Measurements from ENCODE around the gene AUTS2.

AUTS2 gene

GRCh38 chr7:70344726-70345125 lies 746.5 kb downstream of the AUTS2 start:
- no peak overlapping the region for H3K27ac ChIP-seq (ENCODE audit: low read length)
- no peak overlapping the region for H3K4me3 ChIP-seq (ENCODE audit: low read length in 2 of 2)
- no peaks in the 10 kb centered on the region for H3K9me3 ChIP-seq (ENCODE audit: control insufficient read depth in 2 of 2, low read length in 2 of 2)
- no peaks in the 10 kb centered on the region for H3K36me3 ChIP-seq (ENCODE audit: control insufficient read depth in 2 of 2, insufficient read depth in 2 of 2, low read length in 2 of 2)
- no peaks in the 10 kb centered on the region for H3K4me1 ChIP-seq (ENCODE audit: control insufficient read depth, insufficient read depth, low read length)
- H3K27me3 ChIP-seq (ENCODE audit: control insufficient read depth in 1 of 2, insufficient read depth in 2 of 2, low read length in 2 of 2), result no peaks in the 10 kb centered on the region
- no peak overlapping the region for H3K9ac ChIP-seq (ENCODE audit: low read length in 2 of 2)

- Histone ChIP-seq H3K36me3 (ENCODE audit: control insufficient read depth in 2 of 2, insufficient read depth in 2 of 2, low read length in 2 of 2) (no peaks in the 10 kb centered on the region), H3K4me1 (ENCODE audit: control insufficient read depth, insufficient read depth, low read length) (no peaks in the 10 kb centered on the region), H3K9me3 (ENCODE audit: control insufficient read depth in 2 of 2, low read length in 2 of 2) (no peaks in the 10 kb centered on the region), H3K9ac (ENCODE audit: low read length in 2 of 2) (no peak overlapping the region), H3K27ac (ENCODE audit: low read length) (no peak overlapping the region), H3K4me3 (ENCODE audit: low read length in 2 of 2) (no peak overlapping the region), H3K27me3 (ENCODE audit: control insufficient read depth in 1 of 2, insufficient read depth in 2 of 2, low read length in 2 of 2) (no peaks in the 10 kb centered on the region)
Observed at GRCh38 chr7:70346844-70347462, 748.7 kb downstream of the AUTS2 start.

- H3K4me1 ChIP-seq (ENCODE audit: control insufficient read depth, insufficient read depth, low read length), result no peaks in the 10 kb centered on the region
- H3K27ac ChIP-seq (ENCODE audit: low read length), result no peak overlapping the region
- H3K4me3 ChIP-seq (ENCODE audit: low read length in 2 of 2), result no peak overlapping the region
Observed at GRCh38 chr7:70347463-70348254, 749.4 kb downstream of the AUTS2 start.

GRCh38 chr7:70349031-70349430 lies 750.8 kb downstream of the AUTS2 start:
- H3K36me3 ChIP-seq (ENCODE audit: control insufficient read depth in 2 of 2, insufficient read depth in 2 of 2, low read length in 2 of 2), result no peaks in the 10 kb centered on the region
- no peaks in the 10 kb centered on the region for H3K27me3 ChIP-seq (ENCODE audit: control insufficient read depth in 1 of 2, insufficient read depth in 2 of 2, low read length in 2 of 2)
- no peak overlapping the region for H3K4me3 ChIP-seq (ENCODE audit: low read length in 2 of 2)
- H3K4me1 ChIP-seq (ENCODE audit: control insufficient read depth, insufficient read depth, low read length), result peaks cover 7% of the 10 kb centered on the region
- H3K27ac ChIP-seq (ENCODE audit: low read length), result no peak overlapping the region
- H3K9me3 ChIP-seq (ENCODE audit: control insufficient read depth in 2 of 2, low read length in 2 of 2), result no peaks in the 10 kb centered on the region
- H3K9ac ChIP-seq (ENCODE audit: low read length in 2 of 2), result no peak overlapping the region

More at GRCh38 chr7:70347463-70348254, 749.4 kb downstream of the AUTS2 start:
- Histone ChIP-seq H3K36me3 (ENCODE audit: control insufficient read depth in 2 of 2, insufficient read depth in 2 of 2, low read length in 2 of 2) (no peaks in the 10 kb centered on the region), H3K9ac (ENCODE audit: low read length in 2 of 2) (no peak overlapping the region), H3K9me3 (ENCODE audit: control insufficient read depth in 2 of 2, low read length in 2 of 2) (no peaks in the 10 kb centered on the region), H3K27me3 (ENCODE audit: control insufficient read depth in 1 of 2, insufficient read depth in 2 of 2, low read length in 2 of 2) (no peaks in the 10 kb centered on the region)

- Histone ChIP-seq H3K4me1 (ENCODE audit: control insufficient read depth, insufficient read depth, low read length) (peaks cover 7% of the 10 kb centered on the region), H3K36me3 (ENCODE audit: control insufficient read depth in 2 of 2, insufficient read depth in 2 of 2, low read length in 2 of 2) (no peaks in the 10 kb centered on the region), H3K9me3 (ENCODE audit: control insufficient read depth in 2 of 2, low read length in 2 of 2) (no peaks in the 10 kb centered on the region), H3K27ac (ENCODE audit: low read length) (no peak overlapping the region), H3K9ac (ENCODE audit: low read length in 2 of 2) (no peak overlapping the region), H3K27me3 (ENCODE audit: control insufficient read depth in 1 of 2, insufficient read depth in 2 of 2, low read length in 2 of 2) (no peaks in the 10 kb centered on the region), H3K4me3 (ENCODE audit: low read length in 2 of 2) (no peak overlapping the region)
Observed at GRCh38 chr7:70349819-70350218, 751.5 kb downstream of the AUTS2 start.

GRCh38 chr7:70352088-70352487 lies 753.8 kb downstream of the AUTS2 start:
- Histone ChIP-seq H3K27me3 (ENCODE audit: control insufficient read depth in 1 of 2, insufficient read depth in 2 of 2, low read length in 2 of 2) (no peaks in the 10 kb centered on the region), H3K9ac (ENCODE audit: low read length in 2 of 2) (no peak overlapping the region), H3K4me1 (ENCODE audit: control insufficient read depth, insufficient read depth, low read length) (peaks cover 10% of the 10 kb centered on the region), H3K36me3 (ENCODE audit: control insufficient read depth in 2 of 2, insufficient read depth in 2 of 2, low read length in 2 of 2) (no peaks in the 10 kb centered on the region), H3K9me3 (ENCODE audit: control insufficient read depth in 2 of 2, low read length in 2 of 2) (no peaks in the 10 kb centered on the region), H3K4me3 (ENCODE audit: low read length in 2 of 2) (peak overlapping the region in 1 of 2 donors; percentile 17), H3K27ac (ENCODE audit: low read length) (peak overlapping the region; percentile 7)

GRCh38 chr7:70352906-70353305 lies 754.6 kb downstream of the AUTS2 start:
- H3K9me3 ChIP-seq (ENCODE audit: control insufficient read depth in 2 of 2, low read length in 2 of 2), result no peaks in the 10 kb centered on the region
- H3K9ac ChIP-seq (ENCODE audit: low read length in 2 of 2), result no peak overlapping the region
- H3K27ac ChIP-seq (ENCODE audit: low read length), result peak overlapping the region; percentile 7
- no peak overlapping the region for H3K4me3 ChIP-seq (ENCODE audit: low read length in 2 of 2)
- no peaks in the 10 kb centered on the region for H3K36me3 ChIP-seq (ENCODE audit: control insufficient read depth in 2 of 2, insufficient read depth in 2 of 2, low read length in 2 of 2)
- H3K4me1 ChIP-seq (ENCODE audit: control insufficient read depth, insufficient read depth, low read length), result peaks cover 10% of the 10 kb centered on the region
- H3K27me3 ChIP-seq (ENCODE audit: control insufficient read depth in 1 of 2, insufficient read depth in 2 of 2, low read length in 2 of 2), result no peaks in the 10 kb centered on the region

- Histone ChIP-seq H3K9ac (ENCODE audit: low read length in 2 of 2) (no peak overlapping the region), H3K4me3 (ENCODE audit: low read length in 2 of 2) (no peak overlapping the region), H3K27me3 (ENCODE audit: control insufficient read depth in 1 of 2, insufficient read depth in 2 of 2, low read length in 2 of 2) (no peaks in the 10 kb centered on the region), H3K36me3 (ENCODE audit: control insufficient read depth in 2 of 2, insufficient read depth in 2 of 2, low read length in 2 of 2) (no peaks in the 10 kb centered on the region), H3K27ac (ENCODE audit: low read length) (no peak overlapping the region), H3K9me3 (ENCODE audit: control insufficient read depth in 2 of 2, low read length in 2 of 2) (no peaks in the 10 kb centered on the region), H3K4me1 (ENCODE audit: control insufficient read depth, insufficient read depth, low read length) (peaks cover 10% of the 10 kb centered on the region)
Observed at GRCh38 chr7:70353330-70353945, 755.2 kb downstream of the AUTS2 start.

GRCh38 chr7:70353946-70354335 lies 755.7 kb downstream of the AUTS2 start:
- no peaks in the 10 kb centered on the region for H3K36me3 ChIP-seq (ENCODE audit: control insufficient read depth in 2 of 2, insufficient read depth in 2 of 2, low read length in 2 of 2)
- H3K9me3 ChIP-seq (ENCODE audit: control insufficient read depth in 2 of 2, low read length in 2 of 2), result no peaks in the 10 kb centered on the region
- no peak overlapping the region for H3K27ac ChIP-seq (ENCODE audit: low read length)
- no peak overlapping the region for H3K9ac ChIP-seq (ENCODE audit: low read length in 2 of 2)
- H3K4me3 ChIP-seq (ENCODE audit: low read length in 2 of 2), result no peak overlapping the region
- H3K4me1 ChIP-seq (ENCODE audit: control insufficient read depth, insufficient read depth, low read length), result peaks cover 10% of the 10 kb centered on the region
- H3K27me3 ChIP-seq (ENCODE audit: control insufficient read depth in 1 of 2, insufficient read depth in 2 of 2, low read length in 2 of 2), result no peaks in the 10 kb centered on the region

GRCh38 chr7:70354409-70355169 lies 756.3 kb downstream of the AUTS2 start:
- no peaks in the 10 kb centered on the region for H3K9me3 ChIP-seq (ENCODE audit: control insufficient read depth in 2 of 2, low read length in 2 of 2)
- no peak overlapping the region for H3K4me3 ChIP-seq (ENCODE audit: low read length in 2 of 2)
- no peaks in the 10 kb centered on the region for H3K27me3 ChIP-seq (ENCODE audit: control insufficient read depth in 1 of 2, insufficient read depth in 2 of 2, low read length in 2 of 2)
- peaks cover 10% of the 10 kb centered on the region for H3K4me1 ChIP-seq (ENCODE audit: control insufficient read depth, insufficient read depth, low read length)
- no peaks in the 10 kb centered on the region for H3K36me3 ChIP-seq (ENCODE audit: control insufficient read depth in 2 of 2, insufficient read depth in 2 of 2, low read length in 2 of 2)
- no peak overlapping the region for H3K9ac ChIP-seq (ENCODE audit: low read length in 2 of 2)
- H3K27ac ChIP-seq (ENCODE audit: low read length), result no peak overlapping the region
